Ishikawa (cell line): Measurements from ENCODE around the gene GPR35.

Experiments used
- CEBPB ChIP-seq: IDR thresholded peaks from 2 replicates; pipeline ENCODE4 v1.6.1; 2012
- CREB1 ChIP-seq: IDR thresholded peaks from 2 replicates; pipeline ENCODE4 v1.6.1; 2012; ENCODE audit warnings: low read depth
- EGR1 ChIP-seq: IDR thresholded peaks from 2 replicates; pipeline ENCODE4 v1.6.1; 2012
- EP300 ChIP-seq: IDR thresholded peaks from 2 replicates; pipeline ENCODE4 v1.6.1; 2012; ENCODE audit warnings: borderline replicate concordance
- FOXM1 ChIP-seq: IDR thresholded peaks from 2 replicates; pipeline ENCODE4 v1.6.1; 2012; ENCODE audit warnings: low read depth, borderline replicate concordance
- MAX ChIP-seq: IDR thresholded peaks from 2 replicates; pipeline ENCODE4 v1.6.1; 2012
- NFIC ChIP-seq: IDR thresholded peaks from 2 replicates; pipeline ENCODE4 v1.6.1; 2012
- RAD21 ChIP-seq: IDR thresholded peaks from 2 replicates; pipeline ENCODE4 v1.6.1; 2012; ENCODE audit warnings: low read depth
- REST ChIP-seq: IDR thresholded peaks from 2 replicates; pipeline ENCODE4 v1.6.1; 2012; ENCODE audit warnings: low read depth, mild to moderate bottlenecking
- TAF1 ChIP-seq: IDR thresholded peaks from 2 replicates; pipeline ENCODE4 v1.6.1; 2012; ENCODE audit warnings: low read depth, mild to moderate bottlenecking
- TCF12 ChIP-seq: IDR thresholded peaks from 2 replicates; pipeline ENCODE4 v1.6.1; 2012; ENCODE audit warnings: low read depth
- TEAD4 ChIP-seq: IDR thresholded peaks from 2 replicates; pipeline ENCODE4 v1.6.1; 2012
- USF1 ChIP-seq: IDR thresholded peaks from 2 replicates; pipeline ENCODE4 v1.6.1; 2012
- YY1 ChIP-seq: IDR thresholded peaks from 2 replicates; pipeline ENCODE4 v1.6.1; 2012; ENCODE audit warnings: low read depth
- ZBTB7A ChIP-seq: IDR thresholded peaks from 2 replicates; pipeline ENCODE4 v1.6.1; 2012; ENCODE audit warnings: low read depth

The GPR35 gene

GRCh38 chr2:240620859-240621258 lies 4.4 kb upstream of the GPR35 start:
- TF ChIP-seq EGR1 (no peak), USF1 (no peak), TAF1 (no peak), EP300 (no peak), FOXM1 (no peak), REST (no peak), CREB1 (no peak), YY1 (no peak), NFIC (no peak)

- TF ChIP-seq USF1: no peak
- no peak for TF ChIP-seq TEAD4
- no peak for TF ChIP-seq EP300
- TF ChIP-seq REST: no peak
- TF ChIP-seq YY1: no peak
- no peak for TF ChIP-seq EGR1
- TF ChIP-seq RAD21: no peak
- no peak for TF ChIP-seq TAF1
- no peak for TF ChIP-seq NFIC
- no peak for TF ChIP-seq FOXM1
- TF ChIP-seq MAX: no peak
- no peak for TF ChIP-seq TCF12
- TF ChIP-seq ZBTB7A: no peak
- no peak for TF ChIP-seq CEBPB
- TF ChIP-seq CREB1: no peak
These were observed 3.2 kb upstream of the GPR35 start for GRCh38 chr2:240622060-240622411.

- TF ChIP-seq EP300 (no peak), CEBPB (no peak), RAD21 (no peak)
These were observed 2.6 kb upstream of the GPR35 start for GRCh38 chr2:240622531-240623235.

GRCh38 chr2:240623531-240624010 lies 1.7 kb upstream of the GPR35 start:
- no peak for TF ChIP-seq EGR1
- TF ChIP-seq CEBPB: no peak
- TF ChIP-seq TAF1: no peak

- TF ChIP-seq CREB1 (no peak), FOXM1 (no peak), CEBPB (no peak)
These were observed 1.0 kb upstream of the GPR35 start for GRCh38 chr2:240624011-240624949.

- TF ChIP-seq CREB1 (no peak), ZBTB7A (0 out of 2 replicates have a peak, but pooled peaks have one; percentile 17), EGR1 (no peak)
These were observed 1.4 kb downstream of the GPR35 start for GRCh38 chr2:240626531-240627300.
